ENCODE data around the gene HMGN4.

DNA sequence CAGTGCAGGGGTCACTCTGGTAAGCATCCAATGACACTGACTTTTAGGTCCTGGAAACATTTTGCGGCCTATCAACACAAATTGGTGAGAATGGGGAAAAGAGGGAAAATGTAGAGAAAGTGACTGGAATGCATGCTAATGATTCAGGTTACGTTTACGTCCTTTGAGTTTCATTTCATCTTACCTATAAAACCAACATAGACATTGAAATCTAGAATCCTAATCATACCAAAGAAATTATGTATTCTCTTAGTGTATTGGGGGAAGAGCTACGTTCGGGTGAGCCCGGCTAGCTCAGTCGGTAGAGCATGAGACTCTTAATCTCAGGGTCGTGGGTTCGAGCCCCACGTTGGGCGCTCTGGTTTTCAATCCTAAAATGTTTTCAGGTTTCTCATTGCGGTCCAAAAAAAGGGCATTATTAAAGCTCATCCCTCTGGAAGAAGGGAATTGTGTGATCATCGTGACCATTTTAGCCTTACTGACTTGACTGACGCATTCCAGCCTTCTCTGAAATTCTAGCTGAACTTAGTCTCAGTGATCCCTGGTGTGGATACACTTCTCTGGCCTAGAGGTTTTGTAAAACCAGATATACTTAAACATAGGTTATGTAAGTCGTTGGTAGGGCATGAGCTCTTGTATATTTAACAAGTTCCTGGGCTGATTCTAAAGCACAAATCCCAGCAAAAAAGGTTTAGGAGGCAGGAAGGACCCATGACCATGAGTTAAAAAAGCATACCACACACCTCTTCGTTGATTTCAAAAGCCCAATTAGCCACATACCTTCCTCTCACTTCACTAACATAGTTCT lies 18.3 kb downstream of the HMGN4 start:
- TF ChIP-seq, protein P1, sequence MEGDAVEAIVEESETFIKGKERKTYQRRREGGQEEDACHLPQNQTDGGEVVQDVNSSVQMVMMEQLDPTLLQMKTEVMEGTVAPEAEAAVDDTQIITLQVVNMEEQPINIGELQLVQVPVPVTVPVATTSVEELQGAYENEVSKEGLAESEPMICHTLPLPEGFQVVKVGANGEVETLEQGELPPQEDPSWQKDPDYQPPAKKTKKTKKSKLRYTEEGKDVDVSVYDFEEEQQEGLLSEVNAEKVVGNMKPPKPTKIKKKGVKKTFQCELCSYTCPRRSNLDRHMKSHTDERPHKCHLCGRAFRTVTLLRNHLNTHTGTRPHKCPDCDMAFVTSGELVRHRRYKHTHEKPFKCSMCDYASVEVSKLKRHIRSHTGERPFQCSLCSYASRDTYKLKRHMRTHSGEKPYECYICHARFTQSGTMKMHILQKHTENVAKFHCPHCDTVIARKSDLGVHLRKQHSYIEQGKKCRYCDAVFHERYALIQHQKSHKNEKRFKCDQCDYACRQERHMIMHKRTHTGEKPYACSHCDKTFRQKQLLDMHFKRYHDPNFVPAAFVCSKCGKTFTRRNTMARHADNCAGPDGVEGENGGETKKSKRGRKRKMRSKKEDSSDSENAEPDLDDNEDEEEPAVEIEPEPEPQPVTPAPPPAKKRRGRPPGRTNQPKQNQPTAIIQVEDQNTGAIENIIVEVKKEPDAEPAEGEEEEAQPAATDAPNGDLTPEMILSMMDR (IDR thresholded peaks at IDR 0.05), result no peak
- no peak for TF ChIP-seq POLR2A (IDR thresholded peaks at IDR 0.05)
